Skin of body (tissue), 3 donors: ENCODE results near the gene NOP10. TPM values are rescaled to one million over a fixed set of nuclear protein-coding genes. Genes with fewer than 3 reads are reported as not detected.

Experiments
- DNase-seq: peaks from one replicate; lab custom pipeline; 2025; lab: John Stamatoyannopoulos, UW
- small RNA-seq: library from RNA; depleted of rRNA; stranded (forward); fragments of <200 nt; gene quantifications from one replicate; pipeline ENCODE3, GENCODE V24; 2014; ENCODE audit warnings: low replicate concordance
- total RNA-seq: library from RNA; depleted of rRNA; stranded (reverse); fragments of >200 nt; gene quantifications from one replicate; pipeline ENCODE4 v1.2.3, GENCODE V29; 2014

NOP10 gene
- total RNA-seq, 1 donor from 2014 or later = 68.3 TPM

DNA sequence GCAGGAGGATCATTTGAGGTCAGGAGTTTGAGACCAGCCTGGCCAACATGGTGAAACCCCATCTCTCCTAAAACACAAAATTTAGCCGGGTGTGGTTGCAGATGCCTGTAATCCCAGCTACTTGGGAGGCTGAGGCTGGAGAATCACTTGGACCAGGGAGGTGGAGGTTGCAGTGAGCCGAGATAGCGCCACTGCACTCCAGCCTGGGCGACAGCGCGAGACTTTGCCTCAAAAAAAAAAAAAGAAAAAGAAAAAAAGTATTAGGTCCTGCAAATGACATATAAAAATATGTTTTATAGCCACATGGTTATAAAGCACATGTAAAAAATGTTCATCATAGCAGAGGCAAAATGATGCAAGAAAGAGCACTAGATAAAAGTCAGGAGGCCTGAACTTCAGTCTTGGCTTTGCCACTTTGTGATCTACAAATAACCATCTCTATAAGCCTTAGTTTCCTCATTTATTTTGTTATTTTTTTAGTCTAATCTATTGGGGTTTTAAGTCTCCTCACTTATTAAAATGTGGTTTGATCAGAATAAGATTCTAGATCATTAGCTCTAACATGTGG is 10.3 kb downstream of the NOP10 start:
- DNase-seq = no peak

DNA sequence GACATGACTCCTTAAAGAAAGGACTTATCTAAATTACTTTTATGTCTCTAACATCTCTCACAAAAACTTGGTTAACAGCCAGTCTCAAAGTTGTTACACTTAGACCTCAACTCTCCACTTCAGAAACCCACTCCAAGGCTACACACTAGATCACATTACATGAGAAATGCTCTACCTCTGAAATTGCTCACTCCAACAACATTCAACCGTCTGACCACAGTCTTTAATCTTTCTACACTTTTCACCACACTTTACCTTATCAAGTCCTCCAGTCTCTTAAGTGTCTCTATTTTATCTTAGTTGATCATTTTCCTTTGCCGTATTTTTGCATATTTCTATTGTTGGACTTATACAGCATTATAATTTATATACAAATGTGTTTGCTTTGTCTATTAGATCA is 11.1 kb downstream of the NOP10 start:
- no peak for DNase-seq

GRCh38 chr15:34330279-34330678 is 12.7 kb downstream of the NOP10 start:
- no peak for DNase-seq

- no peak for DNase-seq
Measured at GRCh38 chr15:34329006-34329405, 13.9 kb downstream of the NOP10 start.

- no peak for DNase-seq
Measured at GRCh38 chr15:34327906-34328305, 15.0 kb downstream of the NOP10 start.

- DNase-seq = no peak
Measured at GRCh38 chr15:34325368-34325767, 17.6 kb downstream of the NOP10 start.

- no peak for DNase-seq
Measured at GRCh38 chr15:34324933-34325332, 18.0 kb downstream of the NOP10 start.

- no peak for DNase-seq
Measured at GRCh38 chr15:34323217-34323616, 19.7 kb downstream of the NOP10 start.

- DNase-seq = peak; percentile 3
Measured at GRCh38 chr15:34318277-34319079, 24.5 kb downstream of the NOP10 start.

GRCh38 chr15:34314491-34315490 is 28.1 kb downstream of the NOP10 start:
- DNase-seq = no peak

GRCh38 chr15:34311563-34311962 is 31.4 kb downstream of the NOP10 start:
- DNase-seq = no peak

- no peak for DNase-seq
Measured at GRCh38 chr15:34304613-34305012, 38.3 kb downstream of the NOP10 start.

DNA sequence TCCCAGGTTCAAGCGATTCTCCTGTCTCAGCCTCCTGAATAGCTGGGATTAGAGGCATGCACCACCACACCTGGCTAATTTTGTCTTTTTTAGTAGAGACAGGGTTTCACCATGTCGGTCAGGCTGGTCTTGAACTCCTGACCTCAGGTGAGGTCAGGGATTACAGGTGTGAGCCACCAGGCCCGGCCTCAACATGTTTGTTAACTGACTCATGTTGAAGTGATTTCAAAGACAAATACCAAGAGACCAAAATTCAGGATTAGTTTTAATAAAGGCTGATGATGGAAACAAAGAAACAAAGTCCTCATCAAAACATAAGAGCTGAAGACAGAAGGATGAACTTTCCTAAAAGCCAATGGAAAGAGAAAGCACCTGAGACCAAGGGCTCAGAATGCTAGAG is 41.9 kb downstream of the NOP10 start:
- no peak for DNase-seq

GRCh38 chr15:34297059-34297458 is 45.9 kb downstream of the NOP10 start:
- no peak for DNase-seq

DNA sequence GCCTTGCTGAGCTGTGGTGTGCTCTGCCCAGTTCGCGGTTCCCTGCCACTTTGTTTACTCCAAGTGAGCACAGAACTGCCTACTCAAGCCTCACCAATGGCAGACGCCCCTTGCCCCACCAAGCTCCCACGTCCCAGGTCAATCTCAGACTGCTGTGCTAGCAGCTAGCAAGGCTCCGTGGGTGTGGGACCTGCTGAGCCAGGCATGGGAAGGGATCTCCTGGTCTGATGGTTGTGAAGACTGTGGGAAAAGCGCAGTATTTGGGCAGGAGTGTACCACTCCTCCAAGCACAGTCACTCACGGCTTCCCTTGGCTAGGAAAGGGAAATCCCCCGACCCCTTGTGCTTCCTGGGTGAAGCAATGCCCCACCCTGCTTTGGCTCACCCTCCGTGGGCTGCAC is 50.3 kb downstream of the NOP10 start:
- DNase-seq = no peak

Small RNAs within 50 kb of the gene (small RNA-seq; reads per million reads assigned to genes)
- gene MIR1233-1 (not detected), gene RF00019 (not detected)

Other genes starting within 250 kb of the NOP10 start
- gene EMC7, start 241.3 kb downstream of the NOP10 start, total RNA-seq = 23.3 TPM
- 0.79 TPM for gene PGBD4, start 241.1 kb downstream of the NOP10 start, total RNA-seq
- 71.0 TPM for gene KATNBL1, start 133.0 kb downstream of the NOP10 start, total RNA-seq
- 81.3 TPM for gene EMC4, start 118.1 kb downstream of the NOP10 start, total RNA-seq
- 18.3 TPM for gene SLC12A6, start 5.4 kb downstream of the NOP10 start, total RNA-seq
- gene NUTM1, start 179 bp upstream of the NOP10 start, total RNA-seq = not detected
- gene LPCAT4, start 24.1 kb upstream of the NOP10 start, total RNA-seq = 7.6 TPM
- gene GOLGA8A, start 94.7 kb upstream of the NOP10 start, total RNA-seq = 41.5 TPM
- 12.3 TPM for gene GOLGA8B, start 240.5 kb upstream of the NOP10 start, total RNA-seq